Ishikawa (cell line): ENCODE data around the gene TEX261.

Experiments used
- CEBPB ChIP-seq: IDR thresholded peaks from 2 replicates; pipeline ENCODE4 v1.6.1; 2012
- CREB1 ChIP-seq: IDR thresholded peaks from 2 replicates; pipeline ENCODE4 v1.6.1; 2012; ENCODE audit warnings: low read depth
- EGR1 ChIP-seq: IDR thresholded peaks from 2 replicates; pipeline ENCODE4 v1.6.1; 2012
- EP300 ChIP-seq: IDR thresholded peaks from 2 replicates; pipeline ENCODE4 v1.6.1; 2012; ENCODE audit warnings: borderline replicate concordance
- FOXM1 ChIP-seq: IDR thresholded peaks from 2 replicates; pipeline ENCODE4 v1.6.1; 2012; ENCODE audit warnings: low read depth, borderline replicate concordance
- NFIC ChIP-seq: IDR thresholded peaks from 2 replicates; pipeline ENCODE4 v1.6.1; 2012
- RAD21 ChIP-seq: IDR thresholded peaks from 2 replicates; pipeline ENCODE4 v1.6.1; 2012; ENCODE audit warnings: low read depth
- REST ChIP-seq: IDR thresholded peaks from 2 replicates; pipeline ENCODE4 v1.6.1; 2012; ENCODE audit warnings: low read depth, mild to moderate bottlenecking
- TAF1 ChIP-seq: IDR thresholded peaks from 2 replicates; pipeline ENCODE4 v1.6.1; 2012; ENCODE audit warnings: low read depth, mild to moderate bottlenecking
- TCF12 ChIP-seq: IDR thresholded peaks from 2 replicates; pipeline ENCODE4 v1.6.1; 2012; ENCODE audit warnings: low read depth
- TEAD4 ChIP-seq: IDR thresholded peaks from 2 replicates; pipeline ENCODE4 v1.6.1; 2012
- YY1 ChIP-seq: IDR thresholded peaks from 2 replicates; pipeline ENCODE4 v1.6.1; 2012; ENCODE audit warnings: low read depth
- ZBTB7A ChIP-seq: IDR thresholded peaks from 2 replicates; pipeline ENCODE4 v1.6.1; 2012; ENCODE audit warnings: low read depth
- TF ChIP-seq, protein P1 (sequence below): IDR thresholded peaks from 2 replicates; pipeline ENCODE4 v1.6.1; 2012
- TF ChIP-seq, protein P2 (sequence below): IDR thresholded peaks from 2 replicates; pipeline ENCODE4 v1.6.1; 2012

Gene TEX261

DNA sequence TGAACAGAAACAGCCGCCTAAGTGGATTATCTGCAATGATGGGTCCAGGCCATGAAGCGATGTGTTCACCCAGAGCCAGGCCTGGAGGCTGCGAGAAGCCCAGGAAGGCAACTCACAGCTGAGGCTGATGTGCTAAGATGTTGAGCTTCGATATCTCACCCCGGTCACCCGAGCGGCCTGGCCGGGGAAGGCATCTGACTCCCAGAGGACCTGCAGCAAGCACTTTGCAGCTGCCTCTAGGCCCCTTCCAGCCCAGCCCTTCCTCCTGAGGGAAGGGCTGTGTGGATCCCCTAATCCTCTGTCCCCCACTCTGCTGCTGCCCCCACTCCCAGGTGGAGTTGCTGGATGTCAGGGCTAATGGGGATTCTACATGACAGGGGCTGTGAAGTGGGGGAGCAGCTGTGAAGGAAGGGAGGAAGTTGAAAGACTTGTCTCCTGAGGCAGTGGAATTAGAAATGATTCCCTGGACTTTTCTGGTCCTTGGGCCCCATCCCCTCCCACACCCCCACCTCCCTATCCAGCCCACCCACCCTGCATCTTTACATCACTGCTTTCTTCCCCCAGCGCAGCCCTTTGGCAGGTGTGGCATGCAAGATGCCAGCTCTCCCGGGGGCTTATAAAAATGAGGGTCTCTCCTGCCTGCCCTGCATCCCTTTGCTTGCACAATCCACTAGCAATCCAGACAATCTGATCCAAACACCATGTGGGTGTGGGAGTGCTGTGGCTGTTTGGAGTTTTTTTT is 54.7 kb downstream of the TEX261 start:
- TF ChIP-seq CEBPB = no peak
- no peak for TF ChIP-seq REST
- TF ChIP-seq FOXM1 = no peak
- TF ChIP-seq TEAD4 = no peak
- TF ChIP-seq CREB1 = no peak
- no peak for TF ChIP-seq NFIC
- TF ChIP-seq, protein P1, sequence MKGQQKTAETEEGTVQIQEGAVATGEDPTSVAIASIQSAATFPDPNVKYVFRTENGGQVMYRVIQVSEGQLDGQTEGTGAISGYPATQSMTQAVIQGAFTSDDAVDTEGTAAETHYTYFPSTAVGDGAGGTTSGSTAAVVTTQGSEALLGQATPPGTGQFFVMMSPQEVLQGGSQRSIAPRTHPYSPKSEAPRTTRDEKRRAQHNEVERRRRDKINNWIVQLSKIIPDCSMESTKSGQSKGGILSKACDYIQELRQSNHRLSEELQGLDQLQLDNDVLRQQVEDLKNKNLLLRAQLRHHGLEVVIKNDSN = no peak
- no peak for TF ChIP-seq ZBTB7A
- no peak for TF ChIP-seq YY1
- TF ChIP-seq EGR1 = no peak
- TF ChIP-seq TAF1 = no peak
- TF ChIP-seq TCF12 = no peak
- TF ChIP-seq EP300 = no peak
- no peak for TF ChIP-seq RAD21
- TF ChIP-seq, protein P2, sequence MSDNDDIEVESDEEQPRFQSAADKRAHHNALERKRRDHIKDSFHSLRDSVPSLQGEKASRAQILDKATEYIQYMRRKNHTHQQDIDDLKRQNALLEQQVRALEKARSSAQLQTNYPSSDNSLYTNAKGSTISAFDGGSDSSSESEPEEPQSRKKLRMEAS = no peak

- TF ChIP-seq EP300 (no peak), TCF12 (peak; percentile 56; the same call in 1 of the 2 replicates)
Observed at GRCh38 chr2:70939001-70939838, 55.5 kb downstream of the TEX261 start.

DNA sequence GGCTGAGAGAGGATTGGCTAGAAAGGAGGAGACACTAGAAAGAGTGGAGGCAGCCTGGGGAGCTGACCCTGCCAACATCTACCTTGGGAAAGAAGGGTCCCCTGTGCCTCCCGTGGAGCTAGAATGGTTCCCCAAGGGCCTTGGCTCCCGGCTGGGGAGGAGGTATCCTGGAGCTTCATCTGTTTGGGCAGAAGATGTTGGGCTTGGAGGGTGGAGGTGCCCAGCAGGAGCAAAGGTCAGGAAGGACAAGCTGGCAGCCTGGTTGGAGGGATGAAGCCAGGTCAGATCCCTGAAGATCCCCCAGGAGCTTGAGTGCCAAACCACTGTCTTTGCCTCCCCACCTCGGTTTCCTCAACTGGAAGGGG is 56.1 kb downstream of the TEX261 start:
- TF ChIP-seq EP300 = no peak
- no peak for TF ChIP-seq CREB1
- no peak for TF ChIP-seq REST
- no peak for TF ChIP-seq TEAD4
- TF ChIP-seq, protein P1 = no peak
- TF ChIP-seq NFIC = no peak
- TF ChIP-seq FOXM1 = no peak
- TF ChIP-seq ZBTB7A = no peak

DNA sequence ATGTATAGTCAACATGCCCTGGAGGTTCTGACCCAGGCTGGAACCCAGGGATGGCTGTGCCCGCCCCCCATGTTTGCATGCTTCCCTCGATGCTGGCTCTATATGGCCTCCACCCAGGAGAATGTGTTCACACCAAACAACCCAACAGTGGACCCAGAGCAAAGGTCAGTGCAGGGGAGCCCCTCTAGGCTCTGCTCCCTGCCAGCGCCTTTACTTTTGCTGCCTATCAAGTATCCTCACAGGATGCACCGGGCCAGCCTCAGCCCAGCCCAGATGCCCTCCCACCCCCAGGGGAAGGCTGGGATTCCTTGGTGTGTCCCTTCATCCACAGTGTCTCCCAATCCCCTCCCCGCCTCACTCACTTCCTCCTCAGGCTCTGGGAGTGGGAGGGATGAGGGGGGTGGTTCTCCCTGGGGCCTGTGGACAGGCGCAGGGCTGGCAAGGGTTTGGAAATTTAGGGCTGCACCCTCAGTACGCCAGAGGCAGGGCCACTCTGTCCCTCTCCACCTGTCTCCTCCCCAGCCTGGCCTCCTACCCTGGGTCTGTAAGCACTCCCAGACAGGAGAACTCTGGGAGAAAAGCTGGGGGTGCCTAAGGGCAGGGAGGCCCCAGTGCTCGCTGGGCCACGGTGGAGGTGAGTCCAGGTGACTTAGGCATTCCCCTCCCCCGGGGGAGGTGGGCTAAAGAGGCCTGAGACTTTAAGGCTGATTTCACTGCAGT is 56.6 kb downstream of the TEX261 start:
- TF ChIP-seq YY1 (no peak), RAD21 (no peak), TCF12 (no peak), REST (no peak), TAF1 (no peak), ZBTB7A (no peak), CEBPB (no peak), NFIC (no peak), FOXM1 (no peak), EP300 (no peak)
- TF ChIP-seq, protein P2 = no peak
- TF ChIP-seq, protein P1 = no peak
